HG02642 (cell line): ENCODE data around the gene TMEM38B.
"Not testable (repeated sequence)": the region's sequence is repeated elsewhere in the genome, so short reads cannot be mapped to it uniquely, and the experiment has no call there.

Experiments used
- ATAC-seq: cut with Tn5 transposase; IDR thresholded peaks from one replicate; pipeline ENCODE4 v1.9.1; 2021; ENCODE audit warnings: mild to moderate bottlenecking; ENCODE audit not compliant: unreplicated experiment, poor library complexity

The TMEM38B gene

DNA sequence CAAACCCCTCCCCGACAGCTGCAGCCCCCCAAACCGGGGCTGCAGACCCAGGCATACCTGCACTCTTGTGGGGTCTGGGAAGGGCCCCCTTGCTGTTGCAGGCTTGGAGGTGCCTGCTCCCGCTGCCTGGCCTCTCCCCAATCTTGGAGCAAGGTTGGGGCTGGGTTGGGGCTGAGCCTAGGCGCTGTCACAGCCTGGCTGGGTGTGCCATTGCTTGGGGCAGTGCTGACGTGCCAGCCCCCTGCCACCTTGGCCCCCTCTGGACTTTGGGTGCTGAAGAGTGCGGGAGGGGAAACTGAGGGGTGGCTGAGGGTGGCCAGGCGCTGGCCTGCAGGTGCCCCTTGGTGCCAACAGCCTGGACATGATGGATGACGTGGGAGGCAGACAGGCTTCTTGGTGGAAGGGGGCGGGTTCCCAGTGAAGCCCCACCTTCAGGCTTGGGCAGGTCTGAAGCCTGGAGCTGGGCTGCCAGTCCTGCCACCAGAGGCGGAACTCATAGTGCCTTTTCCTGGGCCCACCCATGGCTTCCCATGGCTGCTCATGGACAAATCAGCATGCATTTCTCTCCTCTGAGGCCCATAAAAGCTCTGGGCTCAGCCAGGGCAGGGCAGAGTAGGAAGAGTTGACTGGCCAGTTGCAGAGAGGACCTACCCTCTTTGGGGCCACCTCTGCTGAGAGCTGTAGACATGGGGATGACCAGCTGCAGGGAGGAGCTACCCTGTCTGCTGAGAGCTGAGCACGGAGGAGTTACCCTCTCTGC is 19.1 kb downstream of the TMEM38B start:
- ATAC-seq, result no peak

DNA sequence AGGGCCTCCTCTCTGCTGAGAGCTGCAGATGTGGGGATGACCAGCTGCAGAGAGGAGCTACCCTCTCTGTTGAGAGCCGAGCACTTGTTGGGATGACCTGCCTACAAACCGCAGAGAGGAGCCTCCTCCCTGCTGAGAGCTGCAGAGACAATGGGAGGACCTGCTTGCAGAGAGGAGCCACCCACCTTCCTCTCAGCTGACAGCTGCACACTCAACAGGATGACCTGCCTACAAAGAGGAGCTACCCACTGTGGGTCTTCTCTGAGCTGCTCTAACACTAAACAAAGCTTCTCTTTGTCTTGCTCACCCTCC is 19.6 kb downstream of the TMEM38B start:
- no peak for ATAC-seq

DNA sequence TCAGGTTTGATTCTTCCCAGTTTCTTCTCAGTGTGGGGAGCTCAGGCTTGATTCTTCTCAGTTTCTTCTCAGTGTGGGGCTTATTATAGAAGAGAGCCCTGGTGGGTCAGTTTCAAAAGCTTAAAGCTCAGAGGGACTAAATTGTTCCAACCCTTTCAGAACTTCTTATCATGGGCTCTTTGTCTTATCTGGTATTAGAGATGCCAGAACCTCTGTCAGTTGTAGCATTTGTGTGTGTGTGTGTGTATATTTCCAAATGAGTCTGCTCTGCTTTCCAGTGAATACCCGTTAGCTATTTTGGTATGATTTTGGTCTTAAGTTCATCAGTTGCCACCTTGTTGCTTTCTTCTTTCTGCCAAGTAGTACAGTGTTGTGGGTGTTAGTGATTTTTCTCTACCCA is 21.8 kb downstream of the TMEM38B start:
- ATAC-seq, result no peak

DNA sequence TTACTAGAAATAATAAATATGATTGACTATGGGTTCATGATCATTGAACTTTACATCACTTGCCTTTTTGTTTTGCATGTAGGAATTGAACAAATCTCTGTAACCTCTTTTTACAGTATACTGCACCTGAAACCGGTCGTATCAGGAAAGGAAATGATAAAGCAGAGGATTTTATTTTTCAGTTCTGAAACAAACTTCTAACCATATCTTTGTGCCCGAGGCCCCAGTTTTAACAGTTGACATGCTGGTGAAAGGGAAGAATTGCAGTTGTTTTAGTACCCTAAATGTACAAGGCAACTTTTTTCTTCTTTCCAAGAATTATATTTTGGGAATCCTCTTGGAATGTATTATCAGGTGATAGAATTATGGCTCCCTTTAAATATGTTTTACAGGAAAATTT is 27.8 kb downstream of the TMEM38B start:
- ATAC-seq, result no peak

DNA sequence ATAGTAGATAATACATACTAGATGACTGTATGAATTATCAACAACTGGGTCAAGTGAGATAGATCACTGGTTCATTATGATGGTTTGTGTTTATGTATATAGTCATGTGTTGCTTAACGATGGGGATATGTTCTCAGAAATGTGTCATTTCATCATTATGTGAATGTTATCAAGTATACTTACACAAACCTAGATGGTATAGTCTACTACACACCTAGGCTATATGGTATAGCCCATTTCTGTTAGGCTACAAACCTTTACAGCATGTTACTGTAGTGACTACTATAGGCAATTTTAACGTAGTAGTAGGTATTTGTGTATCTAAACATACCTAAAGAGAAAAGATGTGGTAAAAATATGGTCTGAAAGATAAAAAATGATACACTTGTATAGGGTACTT is 31.0 kb downstream of the TMEM38B start:
- ATAC-seq, result no peak

DNA sequence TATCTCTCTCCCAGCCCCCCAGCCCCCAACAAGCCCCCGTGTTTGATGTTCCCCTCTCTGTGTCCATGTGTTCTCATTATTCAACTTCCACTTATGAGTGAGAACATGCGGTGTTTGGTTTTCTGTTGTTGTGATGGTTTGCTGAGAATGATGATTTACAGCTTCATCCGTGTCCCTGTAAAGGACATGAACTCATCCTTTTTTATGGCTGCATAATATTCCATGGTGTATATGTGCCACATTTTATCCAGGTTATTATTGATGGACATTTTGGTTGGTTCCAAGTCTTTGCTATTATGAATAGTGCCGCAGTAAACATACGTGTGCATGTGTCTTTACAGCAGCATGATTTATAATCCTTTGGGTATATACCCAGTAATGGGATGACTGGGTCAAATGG is 33.9 kb downstream of the TMEM38B start:
- not testable (repeated sequence) for ATAC-seq

DNA sequence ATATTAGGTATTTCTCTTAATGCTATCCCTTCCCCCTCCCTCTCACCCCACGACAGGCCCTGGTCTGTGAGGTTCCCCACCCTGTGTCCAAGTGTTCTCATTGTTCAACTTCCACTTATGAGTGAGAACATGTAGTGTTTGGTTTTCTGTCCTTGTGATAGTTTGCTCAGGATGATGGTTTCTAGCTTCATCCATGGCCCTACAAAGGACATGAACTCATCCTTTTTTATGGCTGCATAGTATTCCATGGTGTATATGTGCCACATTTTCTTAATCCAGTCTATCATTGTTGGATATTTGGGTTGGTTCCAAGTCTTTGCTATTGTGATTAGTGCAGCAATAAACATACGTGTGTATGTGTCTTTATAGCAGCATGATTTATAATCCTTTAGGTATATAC is 37.1 kb downstream of the TMEM38B start:
- not testable (repeated sequence) for ATAC-seq

DNA sequence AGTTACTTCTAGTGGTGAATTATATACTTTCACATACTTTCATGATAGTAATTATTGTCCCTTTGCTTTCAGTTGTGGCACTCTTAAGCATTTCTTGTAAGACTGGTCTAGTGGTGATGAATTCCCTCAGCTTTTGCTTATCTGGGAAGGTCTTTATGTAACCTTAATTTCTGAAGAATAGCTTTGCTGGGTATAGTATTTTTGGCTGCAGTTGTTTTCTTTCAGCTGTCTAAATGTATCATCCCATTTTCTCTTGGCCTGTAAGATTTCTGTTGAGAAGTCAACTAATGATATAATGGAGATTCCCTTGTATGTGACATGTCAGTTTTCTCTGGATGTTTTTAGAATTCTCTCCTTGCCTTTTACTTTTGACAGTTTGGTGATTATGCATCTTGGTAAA is 41.0 kb downstream of the TMEM38B start:
- no peak for ATAC-seq

DNA sequence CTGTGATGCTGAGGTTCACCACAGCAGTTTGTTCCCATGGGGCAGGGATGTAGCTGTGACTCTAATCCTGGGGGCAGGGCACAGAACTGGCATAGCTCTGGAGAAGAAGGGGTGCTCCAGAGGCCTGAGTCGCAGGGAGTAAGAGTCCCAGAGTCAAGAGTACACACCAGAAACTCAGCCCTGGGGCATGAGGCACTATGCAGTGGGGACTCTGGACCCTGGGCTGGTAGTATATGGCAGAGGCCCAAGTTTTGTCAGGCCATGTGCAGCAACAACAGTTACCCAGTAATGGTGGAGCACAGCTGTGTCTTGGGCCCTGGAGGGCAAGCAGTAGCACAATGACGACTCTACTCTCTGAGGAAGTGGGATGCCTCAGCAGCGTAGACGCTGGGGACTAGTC is 42.9 kb downstream of the TMEM38B start:
- ATAC-seq, result no peak

DNA sequence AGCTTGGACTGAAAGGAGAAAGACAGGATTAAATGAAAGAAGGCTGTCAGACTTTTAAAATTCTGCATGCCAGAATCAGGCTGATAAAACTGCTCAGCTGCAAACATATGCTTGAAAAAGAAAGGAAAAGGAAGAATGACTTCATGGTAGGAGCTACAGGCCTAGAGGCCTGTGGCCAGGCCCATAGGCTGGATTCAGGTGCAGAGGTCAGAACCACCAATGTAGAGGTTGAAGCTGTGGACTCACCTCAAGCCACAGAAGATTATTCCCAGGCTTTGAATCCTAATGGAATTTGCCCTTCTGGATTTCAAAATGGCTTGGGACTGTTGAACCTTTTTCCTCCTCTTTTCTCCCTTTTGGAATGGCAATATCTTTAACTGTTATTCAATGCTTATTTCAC is 47.7 kb downstream of the TMEM38B start:
- no peak for ATAC-seq

DNA sequence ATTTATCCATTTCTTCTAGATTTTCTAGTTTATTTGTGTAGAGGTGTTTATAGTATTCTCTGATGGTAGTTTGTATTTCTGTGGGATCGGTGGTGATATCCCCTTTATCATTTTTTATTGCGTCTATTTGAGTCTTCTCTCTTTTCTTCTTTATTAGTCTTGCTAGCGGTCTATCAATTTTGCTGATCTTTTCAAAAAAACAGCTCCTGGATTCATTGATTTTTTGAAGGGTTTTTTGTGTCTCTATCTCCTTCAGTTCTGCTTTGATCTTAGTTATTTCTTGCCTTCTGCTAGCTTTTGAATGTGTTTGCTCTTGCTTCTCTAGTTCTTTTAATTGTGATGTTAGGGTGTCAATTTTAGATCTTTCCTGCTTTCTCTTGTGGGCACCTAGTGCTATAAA is 53.0 kb downstream of the TMEM38B start:
- ATAC-seq, result not testable (repeated sequence)

DNA sequence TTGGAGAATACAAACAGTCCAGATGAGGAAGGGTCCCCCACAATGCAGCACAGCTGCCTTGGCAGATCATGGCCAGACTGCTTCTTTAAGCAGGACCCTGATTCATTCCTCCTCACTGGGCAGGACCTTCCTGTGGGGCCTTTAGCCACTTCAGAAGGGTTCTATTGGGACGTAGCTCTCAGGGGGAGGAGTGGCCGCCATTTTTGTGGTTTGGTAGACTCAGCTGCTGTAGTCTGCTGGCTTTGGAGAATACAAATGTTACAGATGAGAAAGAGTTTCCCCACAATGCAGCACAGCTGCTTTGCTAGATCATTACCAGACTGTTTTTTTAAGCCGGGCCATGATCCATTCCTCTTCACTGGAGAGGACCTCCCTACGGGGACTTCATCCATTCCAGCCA is 57.4 kb downstream of the TMEM38B start:
- no peak for ATAC-seq

DNA sequence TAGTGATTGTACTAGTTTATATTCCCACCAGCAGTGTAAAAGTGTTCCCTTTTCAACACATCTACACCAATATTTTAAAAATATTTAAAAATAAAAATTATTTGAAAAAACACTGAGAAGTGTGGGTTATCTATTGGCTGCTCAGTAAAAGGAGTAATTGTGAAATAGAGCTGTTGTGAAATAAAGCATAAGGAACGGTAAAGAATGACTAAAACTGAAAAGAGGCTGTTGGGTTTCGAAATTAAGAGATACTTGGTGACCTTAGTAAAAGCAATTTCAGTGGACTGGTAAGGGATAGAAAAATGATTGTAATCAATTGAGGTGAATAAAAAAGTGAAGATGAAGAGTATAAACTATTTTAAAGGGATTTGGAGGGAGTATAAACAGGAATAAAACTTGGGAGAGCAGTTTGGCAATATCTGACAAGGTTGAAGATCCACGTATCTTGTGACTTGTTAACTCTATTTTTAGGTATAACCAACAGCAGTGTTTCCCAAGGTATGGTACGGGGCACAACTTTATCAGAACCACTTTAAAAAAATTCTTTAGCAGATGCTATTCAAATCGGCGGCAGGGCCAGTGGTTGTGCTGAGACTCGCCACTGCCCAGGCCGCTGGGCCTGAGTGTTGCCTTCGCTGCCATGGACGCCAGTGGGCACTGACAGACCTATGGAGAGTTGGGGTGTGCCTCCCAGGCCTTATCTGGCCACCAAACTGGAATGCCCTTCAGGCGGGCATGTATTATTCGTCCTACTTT is 63.3 kb downstream of the TMEM38B start:
- ATAC-seq, result no peak

DNA sequence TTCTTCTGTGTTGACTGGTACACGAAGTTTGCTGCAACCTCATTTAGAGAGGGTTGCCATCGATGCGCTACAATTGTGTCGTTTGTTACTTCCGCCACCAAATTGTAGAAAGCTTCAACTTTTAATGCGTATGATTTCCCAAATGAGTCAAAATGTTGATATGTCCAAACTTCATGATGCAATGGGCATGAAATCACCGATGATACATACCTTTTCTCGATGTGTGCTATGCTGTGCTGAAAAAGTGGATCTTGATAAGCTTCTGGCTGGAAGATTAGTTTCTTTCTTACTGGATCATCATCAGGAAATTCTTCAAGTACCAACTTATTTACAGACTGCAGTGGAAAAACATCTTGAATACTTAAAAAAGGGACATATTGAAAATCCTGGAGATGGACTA is 65.7 kb downstream of the TMEM38B start:
- ATAC-seq, result no peak

DNA sequence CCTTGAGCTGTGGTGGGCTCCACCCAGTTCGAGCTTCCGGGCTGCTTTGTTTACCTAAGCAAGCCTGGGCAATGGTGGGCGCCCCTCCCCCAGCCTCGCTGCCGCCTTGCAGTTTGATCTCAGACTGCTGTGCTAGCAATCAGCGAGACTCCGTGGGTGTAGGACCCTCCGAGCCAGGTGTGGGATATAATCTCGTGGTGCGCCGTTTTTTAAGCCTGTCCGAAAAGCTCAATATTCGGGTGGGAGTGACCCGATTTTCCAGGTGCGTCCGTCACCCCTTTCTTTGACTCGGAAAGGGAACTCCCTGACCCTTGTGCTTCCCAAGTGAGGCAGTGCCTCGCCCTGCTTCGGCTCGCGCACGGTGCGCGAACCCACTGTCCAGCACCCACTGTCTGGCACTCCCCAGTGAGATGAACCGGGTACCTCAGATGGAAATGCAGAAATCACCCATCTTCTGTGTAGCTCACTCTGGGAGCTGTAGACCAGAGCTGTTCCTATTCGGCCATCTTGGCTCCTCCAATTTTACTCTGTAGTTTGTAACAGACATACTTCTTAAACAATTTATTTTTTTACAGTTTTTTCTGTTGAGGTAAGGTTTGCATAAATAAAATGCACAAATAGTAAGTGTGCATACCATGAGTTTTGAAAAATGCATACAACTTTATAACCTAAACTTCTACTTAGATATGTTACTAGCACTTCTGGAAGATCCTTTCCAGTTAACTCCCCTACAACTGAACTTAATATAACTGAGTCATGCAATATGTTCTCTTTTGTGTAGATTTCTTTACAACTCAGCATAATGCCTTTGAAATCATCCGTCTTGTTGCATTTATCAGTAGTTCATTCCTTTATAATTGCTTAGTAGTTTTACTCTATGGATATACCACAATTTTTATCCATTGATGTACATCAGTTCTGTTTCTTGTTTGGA is 88.5 kb downstream of the TMEM38B start:
- ATAC-seq, result not testable (repeated sequence)

DNA sequence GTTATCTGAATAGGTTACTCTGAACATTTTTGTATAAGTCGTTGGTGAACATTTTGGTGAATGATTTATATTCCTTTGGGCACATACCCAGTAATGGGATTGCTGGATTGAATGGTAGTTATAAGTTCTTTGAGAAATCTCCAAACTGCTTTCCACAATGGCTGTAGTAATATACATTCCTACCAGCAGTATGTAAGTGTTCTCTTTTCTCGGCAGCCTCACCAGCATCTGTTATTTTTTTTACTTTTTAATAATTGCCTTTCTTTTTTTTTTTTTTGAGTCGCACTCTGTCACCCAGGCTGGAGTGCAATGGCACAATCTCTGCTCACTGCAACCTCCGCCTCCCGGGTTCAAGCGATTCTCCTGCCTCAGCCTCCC is 89.1 kb downstream of the TMEM38B start:
- not testable (repeated sequence) for ATAC-seq

DNA sequence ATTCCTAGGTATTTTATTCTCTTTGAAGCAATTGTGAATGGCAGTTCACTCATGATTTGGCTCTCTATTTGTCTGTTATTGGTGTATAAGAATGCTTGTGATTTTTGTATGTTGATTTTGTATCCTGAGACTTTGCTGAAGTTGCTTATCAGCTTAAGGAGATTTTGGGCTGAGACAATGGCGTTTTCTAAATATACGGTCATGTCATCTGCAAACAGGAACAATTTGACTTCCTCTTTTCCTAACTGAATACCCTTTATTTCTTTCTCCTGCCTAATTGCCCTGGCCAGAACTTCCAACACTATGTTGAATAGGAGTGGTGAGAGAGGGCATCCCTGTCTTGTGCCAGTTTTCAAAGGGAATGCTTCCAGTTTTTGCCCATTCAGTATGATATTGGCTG is 92.5 kb downstream of the TMEM38B start:
- ATAC-seq, result not testable (repeated sequence)

DNA sequence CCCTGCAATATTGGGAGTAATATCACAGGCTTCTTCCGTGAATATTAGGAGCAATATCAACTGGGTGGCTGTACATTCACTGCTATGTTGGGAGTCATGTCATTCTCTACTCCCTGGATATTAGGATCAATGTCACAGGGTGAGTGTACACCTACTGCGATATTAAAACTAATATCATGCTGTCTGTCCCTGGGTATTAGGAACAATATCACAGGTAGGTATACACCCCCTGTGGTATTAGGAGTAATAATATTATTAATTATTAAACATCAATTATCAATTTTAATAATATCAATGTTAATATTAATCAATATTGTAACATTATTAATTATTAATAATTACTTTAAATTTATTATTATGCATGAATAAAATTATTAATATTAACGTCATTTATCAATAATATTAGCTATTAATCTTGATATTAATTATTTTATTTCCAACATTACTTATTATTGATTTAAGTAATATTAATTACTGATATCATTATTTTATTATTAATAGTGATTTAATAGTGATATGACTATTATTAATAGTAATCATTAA is 121.9 kb downstream of the TMEM38B start:
- no peak for ATAC-seq

DNA sequence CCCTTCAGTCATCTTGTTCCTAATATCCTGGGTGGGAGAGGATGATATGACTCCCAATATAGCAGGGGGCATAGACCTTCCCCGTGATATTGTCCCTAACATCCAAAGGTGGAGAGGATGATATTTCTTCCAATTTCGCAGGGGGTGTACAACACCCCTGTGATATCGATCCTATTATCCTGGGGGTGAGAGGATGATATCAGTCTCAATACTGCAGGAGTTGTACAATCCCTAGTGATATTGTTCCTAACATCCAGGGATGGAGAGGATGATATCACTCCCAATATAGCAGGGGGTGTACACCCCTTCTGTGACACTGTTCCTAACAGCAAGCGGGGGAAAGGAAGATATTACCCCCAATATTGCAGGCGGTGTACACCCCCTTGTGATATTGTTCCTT is 122.6 kb downstream of the TMEM38B start:
- ATAC-seq, result no peak

DNA sequence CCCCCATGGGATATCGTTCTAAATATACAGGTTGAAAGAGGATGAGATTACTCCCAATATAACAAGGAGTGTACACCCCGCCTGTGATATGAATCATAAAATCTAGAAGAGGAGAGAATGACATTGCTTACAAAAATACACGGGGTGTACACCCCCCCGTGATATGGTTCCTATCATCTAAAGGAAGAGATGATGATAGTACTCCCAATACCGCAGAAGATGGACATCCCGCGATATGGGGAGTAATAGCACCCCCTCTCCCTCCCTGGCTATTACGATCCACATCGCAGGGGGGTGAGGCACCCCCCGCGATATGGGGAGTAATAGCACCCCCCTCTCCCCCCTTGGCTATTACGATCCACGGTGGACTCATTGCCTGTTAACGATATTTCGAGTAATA is 124.6 kb downstream of the TMEM38B start:
- ATAC-seq, result no peak

DNA sequence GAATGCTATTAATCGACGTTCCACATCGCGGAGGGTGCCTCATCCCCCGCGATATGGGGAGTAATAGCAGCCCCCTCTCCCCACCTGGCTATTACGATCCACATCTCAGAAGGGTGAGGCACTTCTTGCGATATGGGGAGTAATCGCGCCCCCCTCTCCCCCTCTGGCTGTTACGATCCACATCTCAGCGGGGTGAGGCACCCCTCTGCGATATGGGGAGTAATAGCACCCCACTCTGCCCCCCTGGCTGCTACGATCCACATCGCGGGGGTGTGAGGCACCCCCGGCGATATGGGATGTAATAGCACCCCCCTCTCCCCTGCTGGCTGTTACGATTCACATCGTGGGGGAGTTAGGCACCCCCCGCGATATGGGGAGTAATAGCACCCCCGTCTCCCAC is 128.5 kb downstream of the TMEM38B start:
- ATAC-seq, result no peak
